K562 (cell line): Measurements from ENCODE around the gene MARCHF3. TPM values are rescaled to one million over a fixed set of nuclear protein-coding genes. Genes with fewer than 3 reads are reported as not detected.
A peak's percentile ranks its signal among the peaks of the same experiment; 100 is the strongest.

ENCODE experiments used
- ATF3 ChIP-seq, 2 experiments: fragments of 450-650 bp in 1 of 2; sonication (generic) in 1 of 2; formaldehyde crosslinking in 1 of 2; IDR thresholded peaks in 1 of 2; conservative IDR thresholded peaks in 1 of 2; 2 replicates each; pipeline versions ENCODE4 v1.6.1 to v1.8.1; 2016 to 2023; ENCODE audit warnings: mild to moderate bottlenecking in 2 of 2, moderate library complexity in 2 of 2, inconsistent platforms in 1 of 2, missing genetic modification reagents in 1 of 2
- CBFA2T3 ChIP-seq: fragments of 450-650 bp; IDR thresholded peaks from 2 replicates; pipeline ENCODE4 v1.6.1; 2017
- CCAR2 ChIP-seq: fragments of 200-400 bp; formaldehyde crosslinking; IDR thresholded peaks from 2 replicates; pipeline ENCODE4 v1.6.1; 2017; ENCODE audit warnings: mild to moderate bottlenecking, low read depth, low read length
- DIDO1 ChIP-seq: fragments of 450-650 bp; IDR thresholded peaks from 2 replicates; pipeline ENCODE4 v1.6.1; 2016; ENCODE audit warnings: low read depth, missing biosample characterization, missing genetic modification characterization
- DMBX1 ChIP-seq: fragments of 250-450 bp; sonication (Bioruptor Pico); IDR thresholded peaks from 2 replicates; pipeline ENCODE4 v1.8.0; 2022; ENCODE audit warnings: inconsistent platforms, mild to moderate bottlenecking, moderate library complexity, borderline replicate concordance
- FOXA1 ChIP-seq: fragments of 450-650 bp; IDR thresholded peaks from 2 replicates; pipeline ENCODE4 v1.6.1; 2016; ENCODE audit warnings: mild to moderate bottlenecking, borderline replicate concordance
- HNRNPK ChIP-seq: fragments of 200-400 bp; formaldehyde crosslinking; IDR thresholded peaks from one replicate; pipeline ENCODE4 v1.6.1; 2018; ENCODE audit warnings: mild to moderate bottlenecking, low read depth, low read length; ENCODE audit not compliant: poor library complexity, severe bottlenecking
- JUN ChIP-seq, 2 experiments: sonication (generic) in 1 of 2; formaldehyde crosslinking in 1 of 2; IDR thresholded peaks; 2 replicates each; pipeline versions ENCODE4 v1.6.1 to v1.8.0; 2012 to 2022; ENCODE audit warnings: borderline replicate concordance in 2 of 2, mild to moderate bottlenecking in 2 of 2, improper control_type of control experiment in 1 of 2, low read depth in 1 of 2, low read length in 1 of 2, missing genetic modification reagents in 1 of 2
- KLF1 ChIP-seq: fragments of 450-650 bp; IDR thresholded peaks from 2 replicates; pipeline ENCODE4 v1.6.1; 2016; ENCODE audit warnings: missing genetic modification characterization, missing compliant biosample characterization
- KLF16 ChIP-seq: IDR thresholded peaks from 2 replicates; pipeline ENCODE4 v1.6.1; 2016; ENCODE audit warnings: antibody characterized with exemption
- MXI1 ChIP-seq: IDR thresholded peaks from 2 replicates; pipeline ENCODE4 v1.6.1; 2011; ENCODE audit warnings: low read depth, mild to moderate bottlenecking, improper control_type of control experiment, low read length
- NCOA4 ChIP-seq: fragments of 450-650 bp; IDR thresholded peaks from 2 replicates; pipeline ENCODE4 v1.6.1; 2018; ENCODE audit warnings: mild to moderate bottlenecking; ENCODE audit not compliant: partially characterized antibody
- RBM14 ChIP-seq: fragments of 200-400 bp; formaldehyde crosslinking; IDR thresholded peaks from 2 replicates; pipeline ENCODE4 v1.6.1; 2018; ENCODE audit warnings: low read depth, mild to moderate bottlenecking, low read length, moderate library complexity, borderline replicate concordance; ENCODE audit not compliant: insufficient read depth
- RFX1 ChIP-seq: fragments of 450-650 bp; IDR thresholded peaks from 2 replicates; pipeline ENCODE4 v1.6.1; 2016; ENCODE audit warnings: mild to moderate bottlenecking, moderate library complexity
- RFX7 ChIP-seq: fragments of 250-450 bp; sonication (Bioruptor Pico); IDR thresholded peaks from 2 replicates; pipeline ENCODE4 v1.5.1; 2021; ENCODE audit warnings: mild to moderate bottlenecking
- SREBF2 ChIP-seq: sonication (generic); formaldehyde crosslinking; IDR thresholded peaks from 2 replicates; pipeline ENCODE4 v1.4.0; 2020; ENCODE audit warnings: mild to moderate bottlenecking, missing genetic modification reagents
- SRSF3 ChIP-seq: fragments of 200-400 bp; formaldehyde crosslinking; IDR thresholded peaks from 2 replicates; pipeline ENCODE4 v1.6.1; 2016; ENCODE audit warnings: mild to moderate bottlenecking, low read length, moderate library complexity; ENCODE audit not compliant: insufficient read depth
- STAT5A ChIP-seq: IDR thresholded peaks from 2 replicates; pipeline ENCODE4 v1.6.1; 2012; ENCODE audit warnings: low read length, inconsistent platforms, borderline replicate concordance
- STAT5B ChIP-seq: fragments of 250-450 bp; sonication (Bioruptor Pico); IDR thresholded peaks from 2 replicates; pipeline ENCODE4 v1.8.0; 2021; ENCODE audit warnings: mild to moderate bottlenecking, inconsistent platforms
- TBL1XR1 ChIP-seq, 2 experiments: IDR thresholded peaks; 2 replicates each; pipeline ENCODE4 v1.6.1; 2012; ENCODE audit warnings: improper control_type of control experiment in 2 of 2, low read length in 2 of 2, mild to moderate bottlenecking in 1 of 2
- TEAD4 ChIP-seq, 2 experiments: sonication (generic) in 1 of 2; formaldehyde crosslinking in 1 of 2; IDR thresholded peaks; 2 replicates each; pipeline versions ENCODE4 v1.6.1 to v1.8.0; 2012 to 2022; ENCODE audit warnings: borderline replicate concordance in 1 of 2, inconsistent platforms in 1 of 2, low read length in 1 of 2, mild to moderate bottlenecking in 1 of 2, missing genetic modification reagents in 1 of 2
- TRIM25 ChIP-seq: fragments of 450-650 bp; IDR thresholded peaks from 2 replicates; pipeline ENCODE4 v1.7.0; 2016; ENCODE audit warnings: borderline replicate concordance
- ZBTB2 ChIP-seq: fragments of 450-650 bp; IDR thresholded peaks from 2 replicates; pipeline ENCODE4 v1.6.1; 2016; ENCODE audit warnings: antibody characterized with exemption
- ZNF184 ChIP-seq: sonication (generic); formaldehyde crosslinking; IDR thresholded peaks from 2 replicates; pipeline ENCODE4 v1.5.0; 2020; ENCODE audit warnings: missing genetic modification reagents
- ZNF584 ChIP-seq: fragments of 200-800 bp; sonication (Bioruptor generic); IDR thresholded peaks from 2 replicates; pipeline ENCODE4 v1.6.1; 2016; ENCODE audit warnings: low read depth, mild to moderate bottlenecking, missing genetic modification characterization, missing compliant biosample characterization
- ZNF778 ChIP-seq: fragments of 450-650 bp; formaldehyde crosslinking; IDR thresholded peaks from 2 replicates; pipeline ENCODE4 v1.4.0; 2020; ENCODE audit warnings: mild to moderate bottlenecking, moderate library complexity
- polyA plus RNA-seq, 8 experiments: library from polyadenylated mRNA; depleted of rRNA in 4 of 8; stranded (reverse) in 5 of 8; unstranded in 3 of 8; fragments of >200 nt; fragmentation: Nextera tagmentation in 2 of 8; fragmentation: Illumina TruSeq in 1 of 8; extraction: Ambion mirVana in 2 of 8; extraction: Trizol in 1 of 8; gene quantifications; 2 replicates each; pipeline versions ENCODE4 v1.2.1 to v1.2.3, GENCODE V29; 2011 to 2014; ENCODE audit warnings: inconsistent platforms in 1 of 8, missing spikeins in 1 of 8
- total RNA-seq, 7 experiments: library from RNA; depleted of rRNA in 6 of 7; stranded (reverse); fragments of >200 nt in 6 of 7; fragmentation: Illumina TruSeq in 2 of 7; extraction: Trizol in 2 of 7; gene quantifications; 2 replicates each; pipeline versions ENCODE4 v1.2.1 to v1.2.3, GENCODE V29; 2011 to 2021; ENCODE audit warnings: low replicate concordance in 1 of 7

MARCHF3 gene
- total and polyA plus RNA-seq, 9 of the 15 experiments (the other 6 are each of a cell fraction or from before 2014, with no cell fraction given), result 5.6 to 37.4 (median 16.5) TPM

GRCh38 chr5:126849101-126849678 is 181.2 kb downstream of the MARCHF3 start (continued):
- TF ChIP-seq HNRNPK (no peak), DMBX1 (no peak), STAT5A (no peak), CBFA2T3 (peak; percentile 37; the same call in 1 of the 2 replicates), ZNF778 (CRISPR knock-in tag) (no peak), STAT5B (no peak), RFX1 (no peak), JUN (IDR thresholded peaks at IDR 0.05; ENCODE audit: borderline replicate concordance, low read depth, low read length) (no peak), JUN (CRISPR knock-in tag; IDR thresholded peaks at IDR 0.05; ENCODE audit: borderline replicate concordance) (no peak), KLF16 (no peak), DIDO1 (tag) (no peak), ATF3 (IDR thresholded peaks at IDR 0.05) (peak; percentile 40), ATF3 (CRISPR knock-in tag; conservative IDR thresholded peaks at IDR 0.05) (no peak), ZNF184 (no peak), RFX7 (CRISPR knock-in tag) (no peak), TBL1XR1 (IDR thresholded peaks at IDR 0.05; ENCODE audit: low read length in 2 of 2) (no peak), FOXA1 (no peak), TEAD4 (IDR thresholded peaks at IDR 0.05; ENCODE audit: low read length) (peak; percentile 39; the same call in 1 of the 2 replicates), TEAD4 (CRISPR knock-in tag; IDR thresholded peaks at IDR 0.05; ENCODE audit: borderline replicate concordance) (no peak), CCAR2 (no peak), KLF1 (tag) (no peak), SRSF3 (no peak), RBM14 (no peak), TRIM25 (no peak), ZNF584 (no peak), SREBF2 (no peak), MXI1 (no peak), NCOA4 (no peak), ZBTB2 (no peak)
